IMR-90 (cell line): ENCODE results near the gene HSD17B14. TPM values are rescaled to one million over a fixed set of nuclear protein-coding genes. Genes with fewer than 3 reads are reported as not detected.
"Not testable (repeated sequence)": the region's sequence is repeated elsewhere in the genome, so short reads cannot be mapped to it uniquely, and the experiment has no call there.

Source experiments
- ATAC-seq: fragments of 200-7000 bp; cut with Tn5 transposase; 2 replicates; pipeline ENCODE4 v1.9.1; 2020; ENCODE audit warnings: low read depth, mild to moderate bottlenecking, moderate library complexity
- BruUV-seq: library from RNA; stranded (reverse); fragments of 400-500 nt; replicated peaks from 2 replicates; lab custom pipeline; 2021; lab: Mats Ljungman, UMichigan
- CTCF ChIA-PET: fragments of 300-600 bp; formaldehyde crosslinking; extraction: SDS; loops from one replicate; lab custom pipeline; 2021; ENCODE audit warnings: antibody characterized with exemption; lab: Yijun Ruan, JAX
- POLR2A ChIA-PET: fragments of 300-600 bp; sonication (Branson Sonifier 250); formaldehyde crosslinking; loops from one replicate; lab custom pipeline; 2022; ENCODE audit warnings: antibody characterized with exemption; ENCODE audit not compliant: unreplicated experiment; lab: Charles Lee
- DNase-seq: peaks from one replicate; pipeline ENCODE4 v3.0.0; 2013
- H2AFZ ChIP-seq: replicated peaks from 2 replicates; pipeline ENCODE3; 2013; ENCODE audit warnings: low read length, mild to moderate bottlenecking; ENCODE audit not compliant: poor library complexity
- H2AK5ac ChIP-seq: 2 replicates; pipeline ENCODE4 v1.6.1; 2013; ENCODE audit warnings: low read depth, low read length, inconsistent platforms
- H2AK9ac ChIP-seq: replicated peaks from 2 replicates; pipeline ENCODE3; 2013; ENCODE audit warnings: mild to moderate bottlenecking, low read depth, low read length, moderate library complexity; ENCODE audit not compliant: poor library complexity
- H2BK120ac ChIP-seq: 2 replicates; pipeline ENCODE4 v1.6.1; 2013; ENCODE audit warnings: low read depth, low read length, inconsistent platforms
- H2BK15ac ChIP-seq: 3 replicates; pipeline ENCODE4 v1.6.1; 2013; ENCODE audit warnings: low read depth, low read length, inconsistent platforms
- H2BK20ac ChIP-seq: 2 replicates; pipeline ENCODE4 v1.6.1; 2013; ENCODE audit warnings: low read depth, mild to moderate bottlenecking, inconsistent platforms, low read length, moderate library complexity
- H2BK5ac ChIP-seq: 2 replicates; pipeline ENCODE4 v1.6.1; 2013; ENCODE audit warnings: mild to moderate bottlenecking, low read depth, low read length, inconsistent platforms; ENCODE audit not compliant: poor library complexity, severe bottlenecking
- H3K14ac ChIP-seq: replicated peaks from 2 replicates; pipeline ENCODE4 v1.6.1; 2013; ENCODE audit warnings: low read depth, low read length, inconsistent platforms
- H3K18ac ChIP-seq: 2 replicates; pipeline ENCODE4 v1.6.1; 2013; ENCODE audit warnings: low read depth, low read length, control low read depth
- H3K23ac ChIP-seq: 2 replicates; pipeline ENCODE4 v1.6.1; 2013; ENCODE audit warnings: low read depth, low read length, inconsistent platforms
- H3K27ac ChIP-seq: 2 replicates; pipeline ENCODE4 v1.5.1; 2013; ENCODE audit warnings: mild to moderate bottlenecking, control low read depth, low read length; ENCODE audit not compliant: insufficient read depth
- H3K27me3 ChIP-seq: 2 replicates; pipeline ENCODE4 v1.6.1; 2013; ENCODE audit warnings: low read length; ENCODE audit not compliant: control insufficient read depth, insufficient read depth
- H3K36me3 ChIP-seq: 2 replicates; pipeline ENCODE4 v1.6.1; 2013; ENCODE audit warnings: low read length, mixed read lengths; ENCODE audit not compliant: control insufficient read depth, insufficient read depth
- H3K4ac ChIP-seq: 2 replicates; pipeline ENCODE4 v1.6.1; 2013; ENCODE audit warnings: low read depth, low read length, inconsistent platforms
- H3K4me1 ChIP-seq: 2 replicates; pipeline ENCODE4 v1.6.1; 2013; ENCODE audit warnings: low read length, mixed read lengths; ENCODE audit not compliant: control insufficient read depth, insufficient read depth
- H3K4me2 ChIP-seq: 2 replicates; pipeline ENCODE4 v1.6.1; 2013; ENCODE audit warnings: low read depth, mild to moderate bottlenecking, control low read depth, low read length, moderate library complexity
- H3K4me3 ChIP-seq: 2 replicates; pipeline ENCODE4 v1.5.1; 2013; ENCODE audit warnings: low read depth, mild to moderate bottlenecking, control low read depth, low read length, moderate library complexity; ENCODE audit not compliant: insufficient read depth
- H3K56ac ChIP-seq: 2 replicates; pipeline ENCODE4 v1.6.1; 2013; ENCODE audit warnings: low read length, inconsistent platforms; ENCODE audit not compliant: insufficient read depth; ENCODE audit errors: extremely low read depth
- H3K79me1 ChIP-seq, 2 experiments: 2 replicates each; pipeline ENCODE4 v1.6.1; 2013; ENCODE audit warnings: low read length in 2 of 2, inconsistent platforms in 1 of 2, low read depth in 1 of 2
- H3K9ac ChIP-seq: 2 replicates; pipeline ENCODE4 v1.6.1; 2013; ENCODE audit warnings: low read depth, low read length, control low read depth
- H3K9me1 ChIP-seq: 2 replicates; pipeline ENCODE4 v1.6.1; 2013; ENCODE audit warnings: low read length, inconsistent platforms; ENCODE audit not compliant: insufficient read depth
- H3K9me3 ChIP-seq: 2 replicates; pipeline ENCODE4 v1.6.1; 2013; ENCODE audit warnings: low read length; ENCODE audit not compliant: control insufficient read depth, insufficient read depth
- H4K20me1 ChIP-seq: 2 replicates; pipeline ENCODE4 v1.6.1; 2013; ENCODE audit warnings: low read length, inconsistent platforms; ENCODE audit not compliant: insufficient read depth
- H4K5ac ChIP-seq: 2 replicates; pipeline ENCODE4 v1.6.1; 2013; ENCODE audit warnings: mild to moderate bottlenecking, low read depth, low read length, control low read depth
- H4K8ac ChIP-seq, 2 experiments: 2 replicates each; pipeline ENCODE4 v1.6.1; 2013; ENCODE audit warnings: low read depth in 2 of 2, low read length in 2 of 2, control low read depth in 1 of 2, inconsistent platforms in 1 of 2
- H4K91ac ChIP-seq: 2 replicates; pipeline ENCODE4 v1.6.1; 2013; ENCODE audit warnings: low read depth, low read length, inconsistent platforms; ENCODE audit not compliant: insufficient read depth
- WGBS, 2 experiments: methylation state at CpG; one replicate each; pipeline versions ENCODE4 v1.1.5 to v1.1.7; 2013; ENCODE audit warnings: missing lambda C conversion rate in 2 of 2; ENCODE audit not compliant: insufficient read length in 1 of 2; ENCODE audit errors: extremely low coverage in 2 of 2; 5-methylcytosine and 5-hydroxymethylcytosine counted together
- dilution Hi-C: fragments of 300-500 bp; cut with HindIII; formaldehyde crosslinking; loops from one replicate; pipeline ENCODE4 v1.14.3; 2018; ENCODE audit warnings: low sequenced_read_pairs; ENCODE audit not compliant: unreplicated experiment
- in situ Hi-C: fragments of 300-500 bp; cut with MboI; formaldehyde crosslinking; loops from 3 replicates; pipeline ENCODE4 v1.14.3; 2019; ENCODE audit warnings: low sequenced_read_pairs, inconsistent platforms, mixed read lengths
- intact Hi-C: fragments of 100-400 bp; cut with micrococcal nuclease; formaldehyde crosslinking; loops from 2 replicates; pipeline ENCODE4 v1.10.0; 2022
- polyA plus RNA-seq, 3 experiments: library from polyadenylated mRNA; depleted of rRNA; stranded (reverse); fragments of >200 nt; gene quantifications; 2 replicates each; pipeline ENCODE4 v1.2.3, GENCODE V29; 2012; ENCODE audit warnings: low replicate concordance in 1 of 3
- total RNA-seq: library from RNA; depleted of rRNA; stranded (reverse); fragments of >200 nt; gene quantifications from 2 replicates; pipeline ENCODE4 v1.2.3, GENCODE V29; 2012

The HSD17B14 gene
- total and polyA plus RNA-seq, 2 of the 4 experiments (the other 2 are of a cell fraction): 0.54 to 4.5 TPM

GRCh38 chr19:48871471-48872181 is 35.3 kb upstream of the HSD17B14 start:
- H2AK5ac ChIP-seq, CTCF ChIA-PET, H4K5ac ChIP-seq, intact Hi-C loops, H3K56ac ChIP-seq, H2BK15ac ChIP-seq, H3K9ac ChIP-seq, H2BK20ac ChIP-seq, dilution Hi-C loops, BruUV-seq, H3K9me3 ChIP-seq, H3K27me3 ChIP-seq, H3K4me3 ChIP-seq, H3K9me1 ChIP-seq, H3K18ac ChIP-seq, H3K23ac ChIP-seq, in situ Hi-C loops, H2AK9ac ChIP-seq, ATAC-seq, DNase-seq: not testable (repeated sequence)
- Histone ChIP-seq H4K20me1 (peaks cover 42% of the 10 kb centered on the region), H3K27ac (peak overlapping the region; percentile 5; the same call in 1 of the 2 replicates), H2BK120ac (peak overlapping the region; percentile 44; the same call in 1 of the 2 replicates), H3K79me1 (peaks cover 7 to 63% of the 10 kb centered on the region in 2 experiments), H3K14ac (0 out of 2 replicates have a peak overlapping the region, but pooled peaks have one; percentile 49), H2AFZ (peak overlapping the region; percentile 74), H3K36me3 (peaks cover 31% of the 10 kb centered on the region), H3K4ac (peak overlapping the region; percentile 47), H4K8ac (peak overlapping the region in 1 of 2 experiments; percentile 49; a peak in 1 of 4 replicates), H2BK5ac (peak overlapping the region; percentile 26), H3K4me2 (peak overlapping the region; percentile 16; the same call in 1 of the 2 replicates), H3K4me1 (peaks cover 22% of the 10 kb centered on the region), H4K91ac (peak overlapping the region; percentile 3; the same call in 1 of the 2 replicates)
- WGBS, 2 experiments: 100% methylated on average over 2 of the region's 31 CpGs; no CpG with 5 or more reads in 1 of the 2 experiments
- POLR2A ChIA-PET: interaction anchor here (0.5 to 1.0 kb wide), 6 partner anchors 9 to 108 kb away, joined by 3 to 13 read pairs (median 5); no protein-coding TSS in a partner anchor
